HCT116 (cell line): ENCODE results near the gene CARNS1. TPM values are rescaled to one million over a fixed set of nuclear protein-coding genes. Genes with fewer than 3 reads are reported as not detected.

ENCODE experiments used
- ATAC-seq: fragments of 200-7000 bp; cut with Tn5 transposase; 2 replicates; pipeline ENCODE4 v1.9.1; 2020; ENCODE audit warnings: mild to moderate bottlenecking, moderate library complexity
- BruUV-seq: library from RNA; stranded (reverse); fragments of 400-500 nt; replicated peaks from 2 replicates; lab custom pipeline; 2021; lab: Mats Ljungman, UMichigan
- CTCF ChIA-PET: fragments of 300-600 bp; sonication (Branson Sonifier 250); formaldehyde crosslinking; loops from one replicate; lab custom pipeline; 2021; ENCODE audit warnings: antibody characterized with exemption; lab: Charles Lee
- POLR2A ChIA-PET: fragments of 300-600, 350-600 bp; sonication (Branson Sonifier 250); formaldehyde crosslinking; loops from one replicate; lab custom pipeline; 2021; ENCODE audit warnings: antibody characterized with exemption; lab: Charles Lee
- RAD21 ChIA-PET, 2 experiments: fragments of 300-600 bp; sonication (Branson Sonifier 250); formaldehyde crosslinking; loops; one replicate each; lab custom pipeline; 2023; ENCODE audit warnings: low total read pairs in 2 of 2; ENCODE audit not compliant: uncharacterized antibody in 2 of 2, unreplicated experiment in 2 of 2, low non-redundant PET in 1 of 2; lab: Charles Lee
- DNase-seq: peaks from one replicate; pipeline ENCODE4 v3.0.0-alpha.2; 2010; ENCODE audit warnings: low read depth, low spot score
- H2AFZ ChIP-seq: fragments of 200-600 bp; shearing (Covaris generic), sonication (generic); 2 replicates; pipeline ENCODE4 v1.6.1; 2017; ENCODE audit warnings: low read depth, mixed run types, mixed read lengths, antibody characterized with exemption, low read length; ENCODE audit not compliant: poor library complexity, severe bottlenecking
- H3K27ac ChIP-seq: 2 replicates; pipeline ENCODE4 v1.5.1; 2012; ENCODE audit warnings: low read depth, low read length
- H3K27me3 ChIP-seq: fragments of 200-600 bp; sonication (generic); 2 replicates; pipeline ENCODE4 v1.6.1; 2016; ENCODE audit warnings: mixed run types, low read length, mixed read lengths; ENCODE audit not compliant: insufficient read depth
- H3K36me3 ChIP-seq, 2 experiments: fragments of 200-500 bp in 1 of 2; fragments of 200-600 bp in 1 of 2; sonication (Bioruptor generic) in 1 of 2; sonication (generic) in 1 of 2; 2 replicates each; pipeline versions ENCODE4 v1.5.1 to v1.6.1; 2014 to 2016; ENCODE audit warnings: low read length in 2 of 2, inconsistent platforms in 1 of 2, mixed read lengths in 1 of 2, mixed run types in 1 of 2; ENCODE audit not compliant: insufficient read depth in 2 of 2, control insufficient read depth in 1 of 2
- H3K4me1 ChIP-seq, 2 experiments: fragments of 200-600 bp in 1 of 2; sonication (generic) in 1 of 2; 2 replicates each; pipeline versions ENCODE4 v1.5.1 to v1.6.1; 2012 to 2017; ENCODE audit warnings: low read length in 2 of 2, inconsistent platforms in 1 of 2, mild to moderate bottlenecking in 1 of 2, mixed read lengths in 1 of 2, mixed run types in 1 of 2, moderate library complexity in 1 of 2; ENCODE audit not compliant: insufficient read depth in 2 of 2, control insufficient read depth in 1 of 2
- H3K4me2 ChIP-seq: fragments of 200-600 bp; sonication (generic); 2 replicates; pipeline ENCODE4 v1.6.1; 2017; ENCODE audit warnings: mixed run types, low read length, mixed read lengths
- H3K4me3 ChIP-seq, 2 experiments: fragments of 200-600 bp in 1 of 2; sonication (generic) in 1 of 2; replicated peaks in 1 of 2; 2 replicates each; pipeline ENCODE4 v1.5.1; 2011 to 2016; ENCODE audit warnings: low read length in 2 of 2, control low read depth in 1 of 2, low read depth in 1 of 2, mild to moderate bottlenecking in 1 of 2, mixed read lengths in 1 of 2, mixed run types in 1 of 2
- H3K79me2 ChIP-seq: fragments of 200-600 bp; sonication (generic); 2 replicates; pipeline ENCODE4 v1.6.1; 2017; ENCODE audit warnings: mild to moderate bottlenecking, mixed run types, low read length, moderate library complexity, mixed read lengths; ENCODE audit not compliant: insufficient read depth
- H3K9ac ChIP-seq: fragments of 200-600 bp; sonication (generic); 2 replicates; pipeline ENCODE4 v1.6.1; 2016; ENCODE audit warnings: low read length, mixed read lengths
- H3K9me2 ChIP-seq: fragments of 200-600 bp; sonication (generic), shearing (Covaris generic); 2 replicates; pipeline ENCODE4 v1.6.1; 2017; ENCODE audit warnings: mixed run types, mild to moderate bottlenecking, moderate library complexity; ENCODE audit not compliant: insufficient read depth
- H3K9me3 ChIP-seq, 2 experiments: fragments of 200-500 bp in 1 of 2; fragments of 200-600 bp in 1 of 2; sonication (Bioruptor generic) in 1 of 2; sonication (generic) in 1 of 2; 2 replicates each; pipeline ENCODE4 v1.6.1; 2014 to 2017; ENCODE audit warnings: low read length in 2 of 2, mixed read lengths in 2 of 2, inconsistent platforms in 1 of 2, low read depth in 1 of 2, mild to moderate bottlenecking in 1 of 2, mixed run types in 1 of 2, moderate library complexity in 1 of 2; ENCODE audit not compliant: control insufficient read depth in 1 of 2, insufficient read depth in 1 of 2
- H4K20me1 ChIP-seq: fragments of 200-600 bp; sonication (generic), shearing (Covaris generic); 2 replicates; pipeline ENCODE4 v1.6.1; 2017; ENCODE audit warnings: mixed run types, mild to moderate bottlenecking, moderate library complexity; ENCODE audit not compliant: insufficient read depth
- ATF3 ChIP-seq: IDR thresholded peaks from 2 replicates; pipeline ENCODE4 v1.6.1; 2012
- CTCF ChIP-seq, 3 experiments: fragments of 200-600 bp in 1 of 3; sonication (generic) in 1 of 3; IDR thresholded peaks in 2 of 3; conservative IDR thresholded peaks in 1 of 3; 2 replicates each; pipeline ENCODE4 v1.5.1; 2012 to 2017; ENCODE audit warnings: low read depth in 2 of 3, low read length in 2 of 3, antibody characterized with exemption in 1 of 3, borderline replicate concordance in 1 of 3, control low read depth in 1 of 3, mild to moderate bottlenecking in 1 of 3, mixed read lengths in 1 of 3, mixed run types in 1 of 3, moderate library complexity in 1 of 3; ENCODE audit not compliant: insufficient read depth in 1 of 3
- ELF1 ChIP-seq: IDR thresholded peaks from 2 replicates; pipeline ENCODE4 v1.6.1; 2012; ENCODE audit warnings: low read depth, borderline replicate concordance
- EZH2 ChIP-seq: fragments of 200-600 bp; sonication (generic); IDR thresholded peaks from 2 replicates; pipeline ENCODE4 v1.6.1; 2017; ENCODE audit warnings: antibody characterized with exemption, mixed run types
- POLR2A ChIP-seq: IDR thresholded peaks from 2 replicates; pipeline ENCODE4 v1.7.0; 2011; ENCODE audit warnings: borderline replicate concordance; ENCODE audit not compliant: insufficient read depth, insufficient read length; ENCODE audit errors: extremely low read depth
- SIN3A ChIP-seq: IDR thresholded peaks from 2 replicates; pipeline ENCODE4 v1.6.1; 2012; ENCODE audit warnings: low read depth
- SRF ChIP-seq: IDR thresholded peaks from 2 replicates; pipeline ENCODE4 v1.6.1; 2012; ENCODE audit warnings: low read depth
- intact Hi-C: fragments of 100-400 bp; cut with micrococcal nuclease; formaldehyde crosslinking; loops from 2 replicates; pipeline ENCODE4 v1.10.0; 2022
- total RNA-seq: library from RNA; stranded (reverse); gene quantifications from one replicate; pipeline ENCODE4 v1.2.1, GENCODE V29; 2021; ENCODE audit not compliant: unreplicated experiment

CARNS1 gene
- total RNA-seq, 1 experiment from 2014 or later: 1.0 TPM

GRCh38 chr11:67468759-67469507 is 53.5 kb downstream of the CARNS1 start, which contains the start of gene TMEM134 (continued):
- TF ChIP-seq ATF3 (no peak), EZH2 (no peak), SIN3A (no peak), SRF (no peak), ELF1 (no peak), POLR2A (peak; percentile 88)

- ChIA-PET RAD21 (interaction anchor here in 1 of 2 experiments (2.2 kb wide), 1 partner anchor 68 kb away, joined by 6 read pairs; the partner anchor contains the start of gene PPP1CA), POLR2A (interaction anchor here (2.1 kb wide), 1 partner anchor 13 kb away, joined by 9 read pairs; the partner anchor contains the start of gene AIP), CTCF (no interaction called here)
- TF ChIP-seq CTCF (IDR thresholded peaks at IDR 0.05 in 2 of 3, conservative IDR thresholded peaks at IDR 0.05 in 1 of 3; ENCODE audit: borderline replicate concordance in 1 of 3, insufficient read depth in 1 of 3, low read depth in 2 of 3, low read length in 2 of 3) (0 out of 6 replicates have a peak, but pooled peaks of 1 of the 3 experiments have one; percentile 2), SRF (no peak)
- H3K4me2 ChIP-seq: peak overlapping the region; percentile 100
- peaks cover 15% of the 10 kb centered on the region; the same call in 1 of the 2 replicates for H3K79me2 ChIP-seq
- no peaks in the 10 kb centered on the region for H3K36me3 ChIP-seq
- peak overlapping the region; percentile 38 for H3K27ac ChIP-seq
- no peak for ATAC-seq
- peak overlapping the region; percentile 80 for H3K9ac ChIP-seq
- intact Hi-C loops: loop anchor here (1.0 to 5.0 kb wide), 4 partner anchors 37 to 117 kb away; partner anchors contain the start of genes POLD4 and RPS6KB2
- H3K9me2 ChIP-seq: no peaks in the 10 kb centered on the region
- H4K20me1 ChIP-seq: no peaks in the 10 kb centered on the region
- no TSS peak for BruUV-seq
- DNase-seq: no peak
- no peaks in the 10 kb centered on the region for H3K27me3 ChIP-seq
- H2AFZ ChIP-seq: no peak overlapping the region
- H3K4me1 ChIP-seq: peaks cover 22 to 40% of the 10 kb centered on the region in 2 experiments
- H3K4me3 ChIP-seq: peak overlapping the region; percentile 61 to 95
- no peaks in the 10 kb centered on the region for H3K9me3 ChIP-seq
Observed at GRCh38 chr11:67469508-67469811, 54.0 kb downstream of the CARNS1 start.
